Measurements from ENCODE around the gene DDX4. TPM values are rescaled to one million over a fixed set of nuclear protein-coding genes. Genes with fewer than 3 reads are reported as not detected.

Gene DDX4
- total and polyA plus RNA-seq, 4 donors: 0.03 TPM; not detected in 3

GRCh38 chr5:55848783-55849182 is 110.9 kb downstream of the DDX4 start:
- H3K27me3 ChIP-seq (ENCODE audit: control insufficient read depth in 3 of 3, insufficient read depth in 3 of 3, low read length in 2 of 3): no peaks in the 10 kb centered on the region
- no peak for TF ChIP-seq CTCF (IDR thresholded peaks at IDR 0.05; ENCODE audit: control extremely low read depth, extremely low read depth)
- WGBS, 2 donors: 72 to 86% methylated on average over 2 of the region's 2 CpGs
- H3K27ac ChIP-seq (ENCODE audit: low read depth in 1 of 2, low read length in 1 of 2): no peak overlapping the region
- no peaks in the 10 kb centered on the region for H3K4me1 ChIP-seq (ENCODE audit: control insufficient read depth in 5 of 5, insufficient read depth in 5 of 5, low read length in 5 of 5)
- no peak for ATAC-seq (ENCODE audit: insufficient read depth, low FRiP score)
- H3K4me3 ChIP-seq: no peak overlapping the region
- H3K9me3 ChIP-seq (ENCODE audit: control insufficient read depth in 4 of 4, insufficient read depth in 3 of 4, low read length in 3 of 4): no peaks in the 10 kb centered on the region
- H3K9ac ChIP-seq (ENCODE audit: insufficient read depth in 1 of 2, low read length in 2 of 2): no peak overlapping the region
- no peak for DNase-seq
- H3K36me3 ChIP-seq (ENCODE audit: control insufficient read depth in 4 of 4, insufficient read depth in 4 of 4, low read length in 4 of 4): no peaks in the 10 kb centered on the region

GRCh38 chr5:55850839-55851674 is 113.2 kb downstream of the DDX4 start, which contains the start of gene IL31RA:
IL31RA (plus strand) TSS chr5:55851357; CDS start chr5:55851571, 214 bp downstream.
- WGBS, 2 donors: 78 to 90% methylated on average over 10 of the region's 10 CpGs
- ATAC-seq (ENCODE audit: insufficient read depth, low FRiP score): no peak

GRCh38 chr5:55851675-55851979 is 113.8 kb downstream of the DDX4 start:
- H3K4me1 ChIP-seq (ENCODE audit: control insufficient read depth in 5 of 5, insufficient read depth in 5 of 5, low read length in 5 of 5): peaks cover 0 to 3% (median 0%) of the 10 kb centered on the region in 5 donors
- WGBS, 2 donors: 89% methylated on average over 2 of the region's 2 CpGs
- no peak for TF ChIP-seq CTCF (IDR thresholded peaks at IDR 0.05; ENCODE audit: control extremely low read depth, extremely low read depth)
- H3K36me3 ChIP-seq (ENCODE audit: control insufficient read depth in 4 of 4, insufficient read depth in 4 of 4, low read length in 4 of 4): no peaks in the 10 kb centered on the region
- no peak overlapping the region for H3K4me3 ChIP-seq
- ATAC-seq (ENCODE audit: insufficient read depth, low FRiP score) (no peak), DNase-seq (no peak)
- H3K9ac ChIP-seq (ENCODE audit: insufficient read depth in 1 of 2, low read length in 2 of 2): no peak overlapping the region
- no peaks in the 10 kb centered on the region for H3K9me3 ChIP-seq (ENCODE audit: control insufficient read depth in 4 of 4, insufficient read depth in 3 of 4, low read length in 3 of 4)
- H3K27ac ChIP-seq (ENCODE audit: low read depth in 1 of 2, low read length in 1 of 2): no peak overlapping the region
- no peaks in the 10 kb centered on the region for H3K27me3 ChIP-seq (ENCODE audit: control insufficient read depth in 3 of 3, insufficient read depth in 3 of 3, low read length in 2 of 3)

More at GRCh38 chr5:55850839-55851674, 113.2 kb downstream of the DDX4 start, which contains the start of gene IL31RA:
- no peak within 1 kb of the TSS for H3K27ac ChIP-seq (ENCODE audit: low read depth in 1 of 2, low read length in 1 of 2)
- H3K4me3 ChIP-seq: no peak within 1 kb of the TSS
- no peak for DNase-seq
- H3K36me3 ChIP-seq (ENCODE audit: control insufficient read depth in 4 of 4, insufficient read depth in 4 of 4, low read length in 4 of 4): no peaks in the 10 kb centered on the region
- H3K27me3 ChIP-seq (ENCODE audit: control insufficient read depth in 3 of 3, insufficient read depth in 3 of 3, low read length in 2 of 3): no peaks in the 10 kb centered on the region
- no peaks in the 10 kb centered on the region for H3K9me3 ChIP-seq (ENCODE audit: control insufficient read depth in 4 of 4, insufficient read depth in 3 of 4, low read length in 3 of 4)
- peaks cover 0 to 3% (median 0%) of the 10 kb centered on the region in 5 donors for H3K4me1 ChIP-seq (ENCODE audit: control insufficient read depth in 5 of 5, insufficient read depth in 5 of 5, low read length in 5 of 5)
- no peak within 1 kb of the TSS for H3K9ac ChIP-seq (ENCODE audit: insufficient read depth in 1 of 2, low read length in 2 of 2)
- TF ChIP-seq CTCF (IDR thresholded peaks at IDR 0.05; ENCODE audit: control extremely low read depth, extremely low read depth): no peak
